ENCODE results near the gene KCTD10.

DNA sequence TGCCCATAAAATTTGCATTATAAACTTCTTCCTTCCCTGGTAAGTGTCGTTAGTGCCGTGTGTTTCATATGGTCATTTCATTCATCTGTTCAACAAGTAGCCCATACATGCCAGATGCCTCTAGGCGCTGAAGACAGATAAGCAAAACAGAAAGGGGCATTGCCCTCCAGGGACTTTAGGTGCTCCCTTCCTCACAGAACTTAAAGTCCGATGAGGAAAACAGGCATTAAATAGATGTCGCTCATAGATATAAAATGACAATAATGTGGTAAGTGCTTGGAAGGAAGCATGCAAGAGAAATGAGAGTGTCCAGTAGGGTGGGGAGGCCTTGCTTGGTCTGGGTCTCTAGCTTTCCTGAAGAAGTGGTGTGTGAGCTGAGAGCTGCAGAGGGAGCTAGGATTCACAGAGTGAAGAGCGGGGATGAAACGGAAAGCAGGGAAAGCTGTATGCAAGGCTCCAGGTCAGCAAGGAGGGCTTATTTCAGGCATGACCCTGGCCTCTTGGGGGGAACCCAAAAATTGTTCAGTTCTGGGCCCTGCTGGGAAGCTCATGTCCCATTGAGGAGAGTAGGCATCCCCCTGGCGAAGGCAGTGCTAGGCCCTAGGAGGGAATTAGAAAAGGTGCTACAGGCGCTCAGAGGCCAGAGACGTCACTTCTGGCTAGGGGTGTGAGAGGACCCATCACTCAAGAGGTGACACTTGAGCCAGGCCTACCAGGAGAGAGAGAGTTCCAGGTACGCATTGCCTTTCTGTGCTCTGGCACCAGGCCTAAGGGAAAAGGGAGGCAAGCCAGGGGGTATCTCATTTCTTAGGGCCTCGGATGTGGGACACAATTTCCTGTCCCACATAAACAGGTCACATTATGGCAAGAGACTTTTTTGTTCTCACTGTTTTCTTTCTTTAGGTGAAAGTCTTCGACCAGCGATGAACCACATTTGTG is 12.2 kb upstream of the KCTD10 start:
- TF ChIP-seq, protein P1, sequence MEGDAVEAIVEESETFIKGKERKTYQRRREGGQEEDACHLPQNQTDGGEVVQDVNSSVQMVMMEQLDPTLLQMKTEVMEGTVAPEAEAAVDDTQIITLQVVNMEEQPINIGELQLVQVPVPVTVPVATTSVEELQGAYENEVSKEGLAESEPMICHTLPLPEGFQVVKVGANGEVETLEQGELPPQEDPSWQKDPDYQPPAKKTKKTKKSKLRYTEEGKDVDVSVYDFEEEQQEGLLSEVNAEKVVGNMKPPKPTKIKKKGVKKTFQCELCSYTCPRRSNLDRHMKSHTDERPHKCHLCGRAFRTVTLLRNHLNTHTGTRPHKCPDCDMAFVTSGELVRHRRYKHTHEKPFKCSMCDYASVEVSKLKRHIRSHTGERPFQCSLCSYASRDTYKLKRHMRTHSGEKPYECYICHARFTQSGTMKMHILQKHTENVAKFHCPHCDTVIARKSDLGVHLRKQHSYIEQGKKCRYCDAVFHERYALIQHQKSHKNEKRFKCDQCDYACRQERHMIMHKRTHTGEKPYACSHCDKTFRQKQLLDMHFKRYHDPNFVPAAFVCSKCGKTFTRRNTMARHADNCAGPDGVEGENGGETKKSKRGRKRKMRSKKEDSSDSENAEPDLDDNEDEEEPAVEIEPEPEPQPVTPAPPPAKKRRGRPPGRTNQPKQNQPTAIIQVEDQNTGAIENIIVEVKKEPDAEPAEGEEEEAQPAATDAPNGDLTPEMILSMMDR (IDR thresholded peaks at IDR 0.05), result no peak
- TF ChIP-seq EP300 (IDR thresholded peaks at IDR 0.05) (no peak), POLR2A (IDR thresholded peaks at IDR 0.05) (no peak)
